Breast epithelium (tissue), 4 donors: ENCODE measurements around the gene GAPDH. TPM values are rescaled to one million over a fixed set of nuclear protein-coding genes. Genes with fewer than 3 reads are reported as not detected.

ENCODE experiments used
- DNase-seq, 2 donors: peaks; one replicate each; pipeline ENCODE4 v3.0.0-alpha.2; 2019; ENCODE audit warnings: low spot score in 2 of 2
- H3K27ac ChIP-seq, 2 donors: fragments of 200-600 bp; sonication (generic) in 1 of 2; one replicate each; pipeline ENCODE4 v1.5.1; 2016 to 2019; ENCODE audit warnings: mild to moderate bottlenecking in 1 of 2
- H3K27me3 ChIP-seq, 2 donors: fragments of 200-600 bp; sonication (generic) in 1 of 2; one replicate each; pipeline versions ENCODE4 v1.5.1 to v1.6.0; 2017 to 2019; ENCODE audit warnings: control low read depth in 1 of 2, mild to moderate bottlenecking in 1 of 2
- H3K36me3 ChIP-seq: fragments of 200-600 bp; one replicate; pipeline ENCODE4 v1.5.1; 2019
- H3K4me1 ChIP-seq, 2 donors: fragments of 200-600 bp; sonication (generic); one replicate each; pipeline ENCODE4 v1.5.1; 2016 to 2019; ENCODE audit warnings: control low read depth in 1 of 2
- H3K4me3 ChIP-seq, 3 donors: fragments of 200-600 bp; sonication (generic); 1 replicate in 2 of 3; 2 replicates in 1 of 3; pipeline ENCODE4 v1.5.1; 2016 to 2019; ENCODE audit warnings: mild to moderate bottlenecking in 3 of 3, moderate library complexity in 2 of 3
- H3K9me3 ChIP-seq, 2 donors: fragments of 200-600 bp; sonication (generic) in 1 of 2; one replicate each; pipeline ENCODE4 v1.5.1; 2016 to 2019; ENCODE audit warnings: control low read depth in 1 of 2
- POLR2A ChIP-seq: fragments of 450-650 bp; IDR thresholded peaks from one replicate; pipeline ENCODE4 v1.6.1; 2016; ENCODE audit warnings: antibody characterized with exemption, mild to moderate bottlenecking, moderate library complexity
- POLR2AphosphoS5 ChIP-seq, 3 donors: sonication (generic); formaldehyde crosslinking; IDR thresholded peaks; one replicate each; pipeline ENCODE4 v1.6.1; 2017; ENCODE audit warnings: antibody characterized with exemption in 3 of 3
- intact Hi-C: fragments of 100-400 bp; cut with DNase I; formaldehyde crosslinking; loops from one replicate; pipeline ENCODE4 v1.15.1; 2023; ENCODE audit warnings: low total_unique reads
- total RNA-seq, 3 donors: library from RNA; depleted of rRNA; stranded (reverse); fragments of >200 nt; gene quantifications; one replicate each; pipeline ENCODE4 v1.1.0, GENCODE V29; 2016
- TF ChIP-seq, protein P1 (sequence below), 3 donors: fragments of 450-650 bp; IDR thresholded peaks; one replicate each; pipeline ENCODE4 v1.5.1; 2016 to 2017; ENCODE audit warnings: antibody characterized with exemption in 3 of 3, mild to moderate bottlenecking in 3 of 3, moderate library complexity in 3 of 3

Gene GAPDH
- total RNA-seq, 3 donors from 2014 or later = 1,134 to 1,818 (median 1,628) TPM

DNA sequence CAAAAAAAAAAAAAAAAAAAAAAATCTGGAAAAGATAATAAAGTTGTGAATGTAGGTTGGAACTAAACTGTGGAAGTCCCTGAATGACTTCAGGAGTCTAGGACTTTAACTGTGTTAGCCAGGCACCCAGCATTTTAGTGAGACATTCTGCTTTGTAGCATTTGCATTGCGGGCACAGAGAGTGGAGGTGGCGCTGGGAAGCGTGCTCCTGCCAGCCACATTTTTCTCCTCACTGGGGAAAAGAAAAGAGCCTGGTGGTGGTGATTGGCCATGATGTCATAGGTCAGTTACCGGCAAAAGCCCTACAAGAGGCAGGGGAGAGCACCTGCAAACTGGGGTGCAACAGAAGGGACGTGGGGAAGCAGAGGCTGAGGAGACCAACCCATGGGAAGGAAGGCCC lies 9.7 kb upstream of the GAPDH start:
- no peaks in the 10 kb centered on the region for H3K9me3 ChIP-seq
- H3K27ac ChIP-seq = no peak overlapping the region
- peaks cover 0 to 4% of the 10 kb centered on the region in 2 donors for H3K4me1 ChIP-seq
- H3K27me3 ChIP-seq = no peaks in the 10 kb centered on the region
- no peaks in the 10 kb centered on the region for H3K36me3 ChIP-seq
- no peak for TF ChIP-seq POLR2A
- TF ChIP-seq POLR2AphosphoS5 (IDR thresholded peaks at IDR 0.05) = no peak
- TF ChIP-seq, protein P1, sequence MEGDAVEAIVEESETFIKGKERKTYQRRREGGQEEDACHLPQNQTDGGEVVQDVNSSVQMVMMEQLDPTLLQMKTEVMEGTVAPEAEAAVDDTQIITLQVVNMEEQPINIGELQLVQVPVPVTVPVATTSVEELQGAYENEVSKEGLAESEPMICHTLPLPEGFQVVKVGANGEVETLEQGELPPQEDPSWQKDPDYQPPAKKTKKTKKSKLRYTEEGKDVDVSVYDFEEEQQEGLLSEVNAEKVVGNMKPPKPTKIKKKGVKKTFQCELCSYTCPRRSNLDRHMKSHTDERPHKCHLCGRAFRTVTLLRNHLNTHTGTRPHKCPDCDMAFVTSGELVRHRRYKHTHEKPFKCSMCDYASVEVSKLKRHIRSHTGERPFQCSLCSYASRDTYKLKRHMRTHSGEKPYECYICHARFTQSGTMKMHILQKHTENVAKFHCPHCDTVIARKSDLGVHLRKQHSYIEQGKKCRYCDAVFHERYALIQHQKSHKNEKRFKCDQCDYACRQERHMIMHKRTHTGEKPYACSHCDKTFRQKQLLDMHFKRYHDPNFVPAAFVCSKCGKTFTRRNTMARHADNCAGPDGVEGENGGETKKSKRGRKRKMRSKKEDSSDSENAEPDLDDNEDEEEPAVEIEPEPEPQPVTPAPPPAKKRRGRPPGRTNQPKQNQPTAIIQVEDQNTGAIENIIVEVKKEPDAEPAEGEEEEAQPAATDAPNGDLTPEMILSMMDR (IDR thresholded peaks at IDR 0.05) = no peak
- DNase-seq = no peak
- intact Hi-C loops = no loop called here
- no peak overlapping the region for H3K4me3 ChIP-seq

DNA sequence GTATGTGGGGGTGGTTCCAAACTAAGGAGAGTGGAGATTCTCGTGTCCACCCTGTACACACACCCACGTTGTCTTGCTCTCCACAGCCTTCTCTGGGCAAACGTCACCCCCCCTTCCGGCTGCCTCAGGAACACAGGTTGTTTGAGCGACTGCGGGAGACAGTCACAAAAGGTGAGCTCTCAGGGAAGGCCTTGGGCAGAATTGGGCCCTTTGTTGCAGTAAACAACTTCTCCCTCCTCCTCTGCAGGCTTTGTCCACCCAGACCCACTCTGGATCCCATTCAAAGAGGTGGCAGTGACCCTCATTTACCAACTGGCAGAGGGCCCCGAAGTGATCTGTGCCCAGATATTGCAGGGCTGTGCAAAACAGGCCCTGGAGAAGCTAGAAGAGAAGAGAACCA lies 8.1 kb upstream of the GAPDH start:
- H3K9me3 ChIP-seq = no peaks in the 10 kb centered on the region
- no peak overlapping the region for H3K4me3 ChIP-seq
- TF ChIP-seq POLR2A (no peak), POLR2AphosphoS5 (IDR thresholded peaks at IDR 0.05) (no peak)
- no peak for DNase-seq
- no peaks in the 10 kb centered on the region for H3K27me3 ChIP-seq
- H3K4me1 ChIP-seq = peaks cover 0 to 4% of the 10 kb centered on the region in 2 donors
- intact Hi-C loops = loop anchor here (1.0 kb wide), 1 partner anchor 37 kb away; no protein-coding TSS in a partner anchor
- peak overlapping the region; percentile 26 to 65 for H3K27ac ChIP-seq
- H3K36me3 ChIP-seq = no peaks in the 10 kb centered on the region

DNA sequence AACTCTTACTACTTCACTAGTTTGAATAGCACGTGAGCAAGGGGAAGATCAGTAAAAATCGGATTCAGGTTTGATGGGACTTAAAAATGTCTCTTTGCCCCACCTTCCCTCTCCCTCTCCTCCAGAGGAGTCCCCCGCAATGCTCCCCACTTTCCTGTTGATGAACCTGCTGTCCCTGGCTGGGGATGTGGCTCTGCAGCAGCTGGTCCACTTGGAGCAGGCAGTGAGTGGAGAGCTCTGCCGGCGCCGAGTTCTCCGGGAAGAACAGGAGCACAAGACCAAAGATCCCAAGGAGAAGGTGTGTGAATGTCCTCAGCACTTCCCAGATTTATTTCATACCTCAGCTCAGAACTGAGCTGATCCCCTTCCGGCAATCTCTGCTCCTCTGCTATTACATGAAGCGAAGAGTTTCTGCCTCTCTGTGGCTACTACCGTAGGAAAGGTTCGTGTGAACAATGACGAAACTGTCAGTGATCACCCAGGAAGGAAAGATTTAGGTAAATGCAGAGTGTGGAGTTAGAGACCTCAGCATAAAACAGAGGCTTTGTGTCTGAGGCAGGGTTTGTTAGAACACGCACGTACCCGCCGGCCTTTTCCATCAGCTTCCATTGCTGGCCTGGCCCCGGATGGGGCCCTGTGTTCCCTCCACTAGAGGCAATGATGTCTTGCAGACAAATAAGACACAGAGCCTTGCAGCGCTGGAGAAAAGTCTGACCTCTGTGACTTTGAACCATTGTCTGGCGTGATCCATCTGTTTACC lies 7.4 kb upstream of the GAPDH start:
- no peaks in the 10 kb centered on the region for H3K9me3 ChIP-seq
- peaks cover 0 to 5% of the 10 kb centered on the region in 2 donors for H3K4me1 ChIP-seq
- TF ChIP-seq POLR2A (no peak), POLR2AphosphoS5 (IDR thresholded peaks at IDR 0.05) (no peak)
- TF ChIP-seq, protein P1 (IDR thresholded peaks at IDR 0.05) = no peak
- peak in 1 of 2 donors; percentile 56 for DNase-seq
- H3K4me3 ChIP-seq = no peak overlapping the region
- H3K27ac ChIP-seq = peak overlapping the region; percentile 26 to 65
- no peaks in the 10 kb centered on the region for H3K36me3 ChIP-seq
- intact Hi-C loops = loop anchor here (1.0 kb wide), 1 partner anchor 36 kb away; no protein-coding TSS in a partner anchor
- H3K27me3 ChIP-seq = no peaks in the 10 kb centered on the region

GRCh38 chr12:6527711-6528110 lies 6.6 kb upstream of the GAPDH start:
- no peaks in the 10 kb centered on the region for H3K27me3 ChIP-seq
- no peak for DNase-seq
- H3K36me3 ChIP-seq = no peaks in the 10 kb centered on the region
- H3K27ac ChIP-seq = peak overlapping the region; percentile 16 to 57
- intact Hi-C loops = no loop called here
- peaks cover 0 to 12% of the 10 kb centered on the region in 2 donors for H3K4me1 ChIP-seq
- H3K4me3 ChIP-seq = no peak overlapping the region
- H3K9me3 ChIP-seq = no peaks in the 10 kb centered on the region
- TF ChIP-seq POLR2A (no peak), POLR2AphosphoS5 (IDR thresholded peaks at IDR 0.05) (no peak)
- TF ChIP-seq, protein P1 (IDR thresholded peaks at IDR 0.05) = no peak

DNA sequence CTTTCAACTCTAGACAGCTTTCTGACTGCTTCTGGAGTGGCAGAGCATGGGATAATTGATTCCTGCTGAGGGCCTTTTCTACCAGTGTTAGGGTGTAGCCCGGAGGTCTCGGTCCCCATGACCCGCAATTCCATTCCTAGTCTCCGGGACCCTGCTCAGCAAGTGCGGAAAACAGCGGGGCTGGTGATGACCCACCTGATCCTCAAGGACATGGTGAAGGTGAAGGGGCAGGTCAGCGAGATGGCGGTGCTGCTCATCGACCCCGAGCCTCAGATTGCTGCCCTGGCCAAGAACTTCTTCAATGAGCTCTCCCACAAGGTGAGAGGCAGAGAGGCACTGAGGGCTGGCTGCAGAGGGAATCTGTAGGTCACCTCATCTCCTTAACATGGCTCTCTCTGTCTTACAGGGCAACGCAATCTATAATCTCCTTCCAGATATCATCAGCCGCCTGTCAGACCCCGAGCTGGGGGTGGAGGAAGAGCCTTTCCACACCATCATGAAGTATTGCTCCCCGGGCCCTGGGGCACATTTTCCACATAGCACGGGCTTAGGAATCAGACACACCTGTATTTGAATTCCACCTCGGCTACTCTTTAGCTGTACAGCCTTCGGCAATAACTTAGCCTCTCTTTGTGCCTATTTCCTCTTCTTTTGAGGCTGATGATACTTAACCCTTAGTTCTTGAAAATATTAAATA lies 5.6 kb upstream of the GAPDH start:
- H3K27me3 ChIP-seq = no peaks in the 10 kb centered on the region
- peak overlapping the region; percentile 57 to 62 for H3K27ac ChIP-seq
- TF ChIP-seq POLR2A (no peak), POLR2AphosphoS5 (IDR thresholded peaks at IDR 0.05) (no peak)
- TF ChIP-seq, protein P1 (IDR thresholded peaks at IDR 0.05) = no peak

More for the DNA sequence above, 5.6 kb upstream of the GAPDH start:
- intact Hi-C loops = no loop called here
- Histone ChIP-seq H3K4me3 (no peak overlapping the region), H3K4me1 (peaks cover 0 to 17% of the 10 kb centered on the region in 2 donors), H3K9me3 (no peaks in the 10 kb centered on the region), H3K36me3 (no peaks in the 10 kb centered on the region)
- peak in 1 of 2 donors; percentile 72 for DNase-seq
